HepG2 (cell line): ENCODE data around the gene GYG1. TPM values are rescaled to one million over a fixed set of nuclear protein-coding genes. Genes with fewer than 3 reads are reported as not detected.

Experiments used
- ATAC-seq: fragments of 200-7000 bp; cut with Tn5 transposase; 3 replicates; pipeline ENCODE4 v1.9.1; 2020; ENCODE audit warnings: mild to moderate bottlenecking, moderate library complexity
- BruUV-seq: library from RNA; stranded (reverse); fragments of 400-500 nt; replicated peaks from 2 replicates; lab custom pipeline; 2021; lab: Mats Ljungman, UMichigan
- CTCF ChIA-PET: fragments of 300-600 bp; formaldehyde crosslinking; extraction: SDS; loops from one replicate; lab custom pipeline; 2021; ENCODE audit warnings: low total read pairs, inconsistent platforms, low intra/inter-chr PET ratio; lab: Yijun Ruan, JAX
- POLR2A ChIA-PET: fragments of 350-600 bp; sonication (Branson Sonifier 250); formaldehyde crosslinking; loops from one replicate; lab custom pipeline; 2020; ENCODE audit warnings: antibody characterized with exemption, inconsistent platforms; lab: Yijun Ruan, JAX
- DNase-seq: peaks from one replicate; pipeline ENCODE4 v3.0.0-alpha.2; 2015; ENCODE audit warnings: low spot score
- FAIRE-seq: peaks from 3 replicates; lab custom pipeline; 2011; peaks lifted over from hg19 to GRCh38; lab: Jason Lieb, UNC
- H2AFZ ChIP-seq: one replicate; pipeline ENCODE4 v1.6.1; 2011; ENCODE audit warnings: low read length, inconsistent platforms
- H3K27ac ChIP-seq: fragments of 300-600 bp; 3 replicates; pipeline ENCODE4 v1.8.0; 2011; ENCODE audit warnings: mixed run types, mild to moderate bottlenecking, mixed read lengths, low read length, inconsistent platforms; ENCODE audit not compliant: insufficient read depth; ENCODE audit errors: extremely low read length
- H3K27me3 ChIP-seq, 2 experiments: fragments of 200-600 bp in 1 of 2; 2 replicates in 1 of 2; 3 replicates in 1 of 2; pipeline versions ENCODE4 v1.6.0 to v1.8.0; 2011; ENCODE audit warnings: low read length in 2 of 2, mild to moderate bottlenecking in 2 of 2, moderate library complexity in 2 of 2, inconsistent platforms in 1 of 2; ENCODE audit not compliant: insufficient read depth in 2 of 2, control insufficient read depth in 1 of 2
- H3K36me3 ChIP-seq, 2 experiments: fragments of 200-600 bp in 1 of 2; replicated peaks in 1 of 2; 2 replicates in 1 of 2; 3 replicates in 1 of 2; pipeline versions ENCODE4 v1.5.1 to v1.8.0; 2011; ENCODE audit warnings: low read length in 2 of 2, inconsistent platforms in 1 of 2; ENCODE audit not compliant: insufficient read depth in 2 of 2, control insufficient read depth in 1 of 2
- H3K4me1 ChIP-seq: 2 replicates; pipeline ENCODE4 v1.5.1; 2012; ENCODE audit warnings: low read length, inconsistent platforms; ENCODE audit not compliant: insufficient read depth
- H3K4me2 ChIP-seq: 2 replicates; pipeline ENCODE4 v1.6.0; 2011; ENCODE audit warnings: low read depth, low read length, inconsistent platforms
- H3K4me3 ChIP-seq, 3 experiments: fragments of 200-600 bp in 1 of 3; sonication (generic), shearing (Covaris generic) in 1 of 3; replicated peaks in 1 of 3; 2 replicates each; pipeline ENCODE4 v1.5.1; 2011 to 2016; ENCODE audit warnings: low read length in 3 of 3, inconsistent platforms in 2 of 3, low read depth in 2 of 3, mild to moderate bottlenecking in 2 of 3, control low read depth in 1 of 3, mixed read lengths in 1 of 3; ENCODE audit not compliant: insufficient read depth in 1 of 3
- H3K79me2 ChIP-seq: one replicate; pipeline ENCODE4 v1.6.1; 2011; ENCODE audit warnings: low read length, inconsistent platforms; ENCODE audit not compliant: insufficient read depth
- H3K9ac ChIP-seq: 2 replicates; pipeline ENCODE4 v1.6.0; 2011; ENCODE audit warnings: mild to moderate bottlenecking, low read depth, low read length, inconsistent platforms; ENCODE audit not compliant: insufficient read depth
- H3K9me3 ChIP-seq: 2 replicates; pipeline ENCODE4 v1.5.1; 2012; ENCODE audit warnings: mild to moderate bottlenecking, low read length
- H4K20me1 ChIP-seq: 2 replicates; pipeline ENCODE4 v1.6.0; 2011; ENCODE audit warnings: inconsistent platforms, mild to moderate bottlenecking, low read length, moderate library complexity; ENCODE audit not compliant: insufficient read depth
- CEBPG ChIP-seq: IDR thresholded peaks from 2 replicates; pipeline ENCODE4 v1.6.1; 2016
- DR1 ChIP-seq: sonication (generic); formaldehyde crosslinking; IDR thresholded peaks from 2 replicates; pipeline ENCODE4 v1.8.0; 2021; ENCODE audit warnings: mild to moderate bottlenecking, missing genetic modification reagents, inconsistent platforms
- FOXA3 ChIP-seq: IDR thresholded peaks from 2 replicates; pipeline ENCODE4 v1.6.1; 2016; ENCODE audit warnings: missing genetic modification reagents, missing compliant biosample characterization
- FOXP1 ChIP-seq, 2 experiments: fragments of 450-650 bp in 1 of 2; IDR thresholded peaks; 2 replicates each; pipeline ENCODE4 v1.6.1; 2017 to 2018; ENCODE audit warnings: antibody characterized with exemption in 1 of 2
- MAFF ChIP-seq: IDR thresholded peaks from 2 replicates; pipeline ENCODE4 v1.6.1; 2011; ENCODE audit warnings: low read depth, low read length, improper control_type of control experiment
- MAFK ChIP-seq, 2 experiments: IDR thresholded peaks in 1 of 2; conservative IDR thresholded peaks in 1 of 2; 2 replicates each; pipeline ENCODE4 v1.6.1; 2011; ENCODE audit warnings: improper control_type of control experiment in 2 of 2, low read length in 2 of 2
- REPIN1 ChIP-seq: sonication (generic); formaldehyde crosslinking; IDR thresholded peaks from 2 replicates; pipeline ENCODE4 v1.8.0; 2022; ENCODE audit warnings: missing genetic modification reagents, low read depth, mild to moderate bottlenecking, borderline replicate concordance
- SYNCRIP ChIP-seq: fragments of 200-400 bp; formaldehyde crosslinking; IDR thresholded peaks from 2 replicates; pipeline ENCODE4 v1.6.1; 2018; ENCODE audit warnings: mild to moderate bottlenecking, low read depth, low read length; ENCODE audit not compliant: insufficient read depth
- TOE1 ChIP-seq: sonication (generic); formaldehyde crosslinking; IDR thresholded peaks from 2 replicates; pipeline ENCODE4 v1.4.0; 2020; ENCODE audit warnings: mild to moderate bottlenecking, missing genetic modification reagents
- ZNF598 ChIP-seq: sonication (generic); formaldehyde crosslinking; IDR thresholded peaks from 2 replicates; pipeline ENCODE4 v1.5.1; 2020; ENCODE audit warnings: mild to moderate bottlenecking, missing genetic modification reagents, borderline replicate concordance
- WGBS: methylation state at CpG from one replicate; pipeline ENCODE4 v1.1.6; 2017; ENCODE audit warnings: low lambda C conversion rate; 5-methylcytosine and 5-hydroxymethylcytosine counted together
- in situ Hi-C: cut with HindIII; loops from 2 replicates; pipeline ENCODE4 v1.10.0; 2017; ENCODE audit warnings: low pct_unique_long_range_greater_than_20kb; ENCODE audit not compliant: extremely low pct_ligation_motif_present
- intact Hi-C: fragments of 100-400 bp; cut with micrococcal nuclease; formaldehyde crosslinking; loops from one replicate; pipeline ENCODE4 v1.10.0; 2022; ENCODE audit not compliant: unreplicated experiment
- polyA plus RNA-seq, 8 experiments: library from polyadenylated mRNA; depleted of rRNA in 3 of 8; stranded (reverse) in 7 of 8; unstranded in 1 of 8; fragments of >200 nt; fragmentation: Illumina TruSeq in 4 of 8; extraction: Trizol in 4 of 8; gene quantifications; 2 replicates each; pipeline versions ENCODE4 v1.2.1 to v1.2.3, GENCODE V29; 2011 to 2016; ENCODE audit warnings: low read depth in 4 of 8, missing spikeins in 1 of 8, mixed read lengths in 1 of 8; ENCODE audit not compliant: insufficient read depth in 1 of 8
- total RNA-seq, 5 experiments: library from RNA; depleted of rRNA; stranded (reverse); fragments of >200 nt; fragmentation: Illumina TruSeq; extraction: Trizol; gene quantifications; 2 replicates each; pipeline ENCODE4 v1.2.3, GENCODE V29; 2016; ENCODE audit warnings: low read depth in 1 of 5
- TF ChIP-seq, protein P1 (sequence below): IDR thresholded peaks from 2 replicates; pipeline ENCODE4 v1.6.1; 2016; ENCODE audit warnings: low read depth, borderline replicate concordance
- TF ChIP-seq, protein P2 (sequence below): sonication (generic); formaldehyde crosslinking; IDR thresholded peaks from 2 replicates; pipeline ENCODE4 v1.4.0; 2020; ENCODE audit warnings: missing genetic modification reagents, low read depth, mild to moderate bottlenecking, borderline replicate concordance
- TF ChIP-seq, protein P3 (sequence below): sonication (generic); formaldehyde crosslinking; IDR thresholded peaks from 2 replicates; pipeline ENCODE4 v1.5.0; 2020; ENCODE audit warnings: mild to moderate bottlenecking, missing genetic modification reagents, borderline replicate concordance
- TF ChIP-seq, protein P4 (sequence below): IDR thresholded peaks from 2 replicates; pipeline ENCODE4 v1.6.1; 2016; ENCODE audit warnings: low read depth, missing genetic modification reagents, missing compliant biosample characterization

GYG1 gene
- total and polyA plus RNA-seq, 2 of the 13 experiments (the other 11 are each of a cell fraction or from before 2014, with no cell fraction given): 15.7 to 28.1 TPM

DNA sequence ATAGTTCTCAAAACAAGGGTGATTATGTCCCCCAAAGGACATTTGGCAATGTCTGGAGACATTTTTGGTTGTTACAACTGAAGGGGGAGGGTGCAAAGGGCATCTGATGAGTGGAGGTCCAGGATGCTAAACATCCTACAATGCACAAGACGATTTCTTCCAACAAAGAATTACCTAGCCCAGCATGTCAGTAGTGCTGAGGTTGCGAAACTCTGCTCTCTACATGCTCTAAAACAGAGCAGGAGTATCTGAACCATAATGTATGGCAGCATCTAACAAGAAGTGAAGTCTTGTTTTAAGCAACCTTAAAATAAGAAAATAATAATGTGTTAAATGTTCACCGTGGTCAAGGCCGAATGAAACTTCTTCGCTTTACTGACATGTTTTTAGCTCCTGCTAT is 7.0 kb downstream of the GYG1 start (continued):
- TF ChIP-seq, protein P1, sequence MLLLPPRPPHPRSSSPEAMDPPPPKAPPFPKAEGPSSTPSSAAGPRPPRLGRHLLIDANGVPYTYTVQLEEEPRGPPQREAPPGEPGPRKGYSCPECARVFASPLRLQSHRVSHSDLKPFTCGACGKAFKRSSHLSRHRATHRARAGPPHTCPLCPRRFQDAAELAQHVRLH (CRISPR knock-in tag): no peak
- peak; percentile 34 for TF ChIP-seq CEBPG (CRISPR knock-in tag)
- TF ChIP-seq SYNCRIP: no peak
- no peak for TF ChIP-seq REPIN1 (CRISPR knock-in tag)
- peak; percentile 66 to 80 for TF ChIP-seq MAFK (conservative IDR thresholded peaks at IDR 0.05 in 1 of 2, IDR thresholded peaks at IDR 0.05 in 1 of 2; ENCODE audit: low read length in 2 of 2)
- no peak for TF ChIP-seq TOE1 (CRISPR knock-in tag)
- TF ChIP-seq, protein P2, sequence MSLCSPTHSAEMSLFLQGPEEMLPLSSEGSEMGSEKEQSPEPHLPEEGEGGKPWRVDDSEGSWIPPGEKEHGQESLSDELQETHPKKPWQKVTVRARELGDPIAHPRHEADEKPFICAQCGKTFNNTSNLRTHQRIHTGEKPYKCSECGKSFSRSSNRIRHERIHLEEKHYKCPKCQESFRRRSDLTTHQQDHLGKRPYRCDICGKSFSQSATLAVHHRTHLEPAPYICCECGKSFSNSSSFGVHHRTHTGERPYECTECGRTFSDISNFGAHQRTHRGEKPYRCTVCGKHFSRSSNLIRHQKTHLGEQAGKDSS (CRISPR knock-in tag): no peak
- no peak for TF ChIP-seq FOXA3
- peak; percentile 75 for TF ChIP-seq MAFF
- TF ChIP-seq FOXP1 (IDR thresholded peaks at IDR 0.05): no peak
- no peak for TF ChIP-seq FOXP1 (CRISPR knock-in tag; IDR thresholded peaks at IDR 0.05)

DNA sequence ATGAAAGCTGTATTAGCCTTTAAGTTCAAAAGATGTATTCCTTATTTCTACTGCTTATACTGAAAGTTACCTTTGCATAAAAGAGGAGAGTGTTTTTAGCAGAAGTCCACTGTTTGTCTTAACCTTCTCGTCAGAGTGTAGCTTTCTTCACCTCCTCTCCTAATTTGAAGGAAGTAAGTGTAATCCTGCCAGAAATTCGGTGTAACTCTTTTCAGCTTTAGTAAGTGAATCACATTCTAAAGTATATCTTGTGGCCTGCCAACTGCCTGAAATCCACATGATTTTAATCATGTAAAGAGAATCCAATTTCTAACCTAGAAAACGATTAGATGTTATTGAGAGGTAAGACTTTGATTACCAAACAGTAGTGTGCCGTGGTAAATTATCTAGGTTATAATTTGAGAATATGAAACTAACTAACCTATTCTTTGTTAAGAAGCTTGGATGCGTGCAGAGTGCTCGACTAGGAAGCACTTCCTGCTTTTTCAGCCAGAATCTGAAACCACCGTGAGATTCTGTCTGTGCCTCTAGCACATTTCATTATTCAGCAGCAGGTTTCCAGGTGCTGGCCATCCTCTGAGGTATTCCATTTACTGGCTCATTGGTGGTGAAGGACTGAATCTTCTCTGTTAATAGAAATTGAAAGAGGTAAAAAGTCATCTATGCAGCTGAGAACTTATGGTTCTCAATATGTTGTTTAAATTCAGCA is 7.5 kb downstream of the GYG1 start:
- BruUV-seq: no TSS peak
- ATAC-seq (no peak), FAIRE-seq (no peak), DNase-seq (no peak)
- Histone ChIP-seq H3K4me2 (no peak overlapping the region), H2AFZ (no peak overlapping the region), H4K20me1 (no peaks in the 10 kb centered on the region), H3K79me2 (no peaks in the 10 kb centered on the region), H3K9me3 (no peaks in the 10 kb centered on the region), H3K4me3 (no peak overlapping the region), H3K36me3 (peaks cover 3 to 23% of the 10 kb centered on the region in 2 experiments; a peak in 4 of 5 replicates), H3K27ac (no peak overlapping the region), H3K4me1 (no peaks in the 10 kb centered on the region), H3K9ac (no peak overlapping the region), H3K27me3 (no peaks in the 10 kb centered on the region)
- in situ Hi-C loops (no loop called here), intact Hi-C loops (no loop called here)
- POLR2A ChIA-PET: no interaction called here
- CTCF ChIA-PET: no interaction called here
- WGBS: 93% methylated on average over 7 of the region's 7 CpGs
- TF ChIP-seq, protein P3, sequence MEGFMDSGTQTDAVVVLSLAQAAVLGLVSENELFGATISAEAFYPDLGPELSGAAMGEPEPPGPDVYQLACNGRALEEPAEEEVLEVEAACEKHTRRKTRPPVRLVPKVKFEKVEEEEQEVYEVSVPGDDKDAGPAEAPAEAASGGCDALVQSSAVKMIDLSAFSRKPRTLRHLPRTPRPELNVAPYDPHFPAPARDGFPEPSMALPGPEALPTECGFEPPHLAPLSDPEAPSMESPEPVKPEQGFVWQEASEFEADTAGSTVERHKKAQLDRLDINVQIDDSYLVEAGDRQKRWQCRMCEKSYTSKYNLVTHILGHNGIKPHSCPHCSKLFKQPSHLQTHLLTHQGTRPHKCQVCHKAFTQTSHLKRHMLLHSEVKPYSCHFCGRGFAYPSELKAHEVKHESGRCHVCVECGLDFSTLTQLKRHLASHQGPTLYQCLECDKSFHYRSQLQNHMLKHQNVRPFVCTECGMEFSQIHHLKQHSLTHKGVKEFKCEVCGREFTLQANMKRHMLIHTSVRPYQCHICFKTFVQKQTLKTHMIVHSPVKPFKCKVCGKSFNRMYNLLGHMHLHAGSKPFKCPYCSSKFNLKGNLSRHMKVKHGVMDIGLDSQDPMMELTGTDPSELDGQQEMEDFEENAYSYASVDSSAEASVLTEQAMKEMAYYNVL (CRISPR knock-in tag): no peak
- TF ChIP-seq DR1 (no peak), ZNF598 (no peak)
- TF ChIP-seq, protein P4, sequence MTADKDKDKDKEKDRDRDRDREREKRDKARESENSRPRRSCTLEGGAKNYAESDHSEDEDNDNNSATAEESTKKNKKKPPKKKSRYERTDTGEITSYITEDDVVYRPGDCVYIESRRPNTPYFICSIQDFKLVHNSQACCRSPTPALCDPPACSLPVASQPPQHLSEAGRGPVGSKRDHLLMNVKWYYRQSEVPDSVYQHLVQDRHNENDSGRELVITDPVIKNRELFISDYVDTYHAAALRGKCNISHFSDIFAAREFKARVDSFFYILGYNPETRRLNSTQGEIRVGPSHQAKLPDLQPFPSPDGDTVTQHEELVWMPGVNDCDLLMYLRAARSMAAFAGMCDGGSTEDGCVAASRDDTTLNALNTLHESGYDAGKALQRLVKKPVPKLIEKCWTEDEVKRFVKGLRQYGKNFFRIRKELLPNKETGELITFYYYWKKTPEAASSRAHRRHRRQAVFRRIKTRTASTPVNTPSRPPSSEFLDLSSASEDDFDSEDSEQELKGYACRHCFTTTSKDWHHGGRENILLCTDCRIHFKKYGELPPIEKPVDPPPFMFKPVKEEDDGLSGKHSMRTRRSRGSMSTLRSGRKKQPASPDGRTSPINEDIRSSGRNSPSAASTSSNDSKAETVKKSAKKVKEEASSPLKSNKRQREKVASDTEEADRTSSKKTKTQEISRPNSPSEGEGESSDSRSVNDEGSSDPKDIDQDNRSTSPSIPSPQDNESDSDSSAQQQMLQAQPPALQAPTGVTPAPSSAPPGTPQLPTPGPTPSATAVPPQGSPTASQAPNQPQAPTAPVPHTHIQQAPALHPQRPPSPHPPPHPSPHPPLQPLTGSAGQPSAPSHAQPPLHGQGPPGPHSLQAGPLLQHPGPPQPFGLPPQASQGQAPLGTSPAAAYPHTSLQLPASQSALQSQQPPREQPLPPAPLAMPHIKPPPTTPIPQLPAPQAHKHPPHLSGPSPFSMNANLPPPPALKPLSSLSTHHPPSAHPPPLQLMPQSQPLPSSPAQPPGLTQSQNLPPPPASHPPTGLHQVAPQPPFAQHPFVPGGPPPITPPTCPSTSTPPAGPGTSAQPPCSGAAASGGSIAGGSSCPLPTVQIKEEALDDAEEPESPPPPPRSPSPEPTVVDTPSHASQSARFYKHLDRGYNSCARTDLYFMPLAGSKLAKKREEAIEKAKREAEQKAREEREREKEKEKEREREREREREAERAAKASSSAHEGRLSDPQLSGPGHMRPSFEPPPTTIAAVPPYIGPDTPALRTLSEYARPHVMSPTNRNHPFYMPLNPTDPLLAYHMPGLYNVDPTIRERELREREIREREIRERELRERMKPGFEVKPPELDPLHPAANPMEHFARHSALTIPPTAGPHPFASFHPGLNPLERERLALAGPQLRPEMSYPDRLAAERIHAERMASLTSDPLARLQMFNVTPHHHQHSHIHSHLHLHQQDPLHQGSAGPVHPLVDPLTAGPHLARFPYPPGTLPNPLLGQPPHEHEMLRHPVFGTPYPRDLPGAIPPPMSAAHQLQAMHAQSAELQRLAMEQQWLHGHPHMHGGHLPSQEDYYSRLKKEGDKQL (CRISPR knock-in tag): no peak
